Neural cell (in vitro differentiated cells): ENCODE measurements around the gene NFIB. TPM values are rescaled to one million over a fixed set of nuclear protein-coding genes. Genes with fewer than 3 reads are reported as not detected.

Experiments
- H2AFZ ChIP-seq: fragments of 200-600, 300-800 bp; sonication (generic), shearing (Covaris generic); 2 replicates; pipeline ENCODE4 v1.6.0; 2014; ENCODE audit warnings: low read depth, mild to moderate bottlenecking, antibody characterized with exemption, low read length, moderate library complexity
- H3F3A ChIP-seq: fragments of 200-600 bp; shearing (Covaris generic); 2 replicates; pipeline ENCODE4 v1.6.1; 2016; ENCODE audit warnings: mild to moderate bottlenecking, moderate library complexity, mixed read lengths, antibody characterized with exemption, low read length; ENCODE audit not compliant: insufficient read depth, poor library complexity, severe bottlenecking
- H3K27ac ChIP-seq: fragments of 200-600, 300-800 bp; sonication (generic), shearing (Covaris generic); 2 replicates; pipeline ENCODE4 v1.5.1; 2014; ENCODE audit warnings: mild to moderate bottlenecking, low read length, moderate library complexity
- H3K27me3 ChIP-seq: fragments of 300-800, 200-600 bp; sonication (generic), shearing (Covaris generic); 2 replicates; pipeline ENCODE4 v1.6.0; 2014; ENCODE audit warnings: mild to moderate bottlenecking, low read depth, low read length, moderate library complexity; ENCODE audit not compliant: insufficient read depth
- H3K36me3 ChIP-seq: fragments of 300-800, 200-600 bp; sonication (generic), shearing (Covaris generic); 2 replicates; pipeline ENCODE4 v1.5.1; 2014; ENCODE audit warnings: mild to moderate bottlenecking, antibody characterized with exemption, low read length, moderate library complexity; ENCODE audit not compliant: insufficient read depth
- H3K4me2 ChIP-seq: fragments of 300-800, 200-600 bp; sonication (generic), shearing (Covaris generic); 2 replicates; pipeline ENCODE4 v1.6.0; 2014; ENCODE audit warnings: mild to moderate bottlenecking, low read length
- H3K4me3 ChIP-seq: fragments of 300-800, 200-600 bp; sonication (generic), shearing (Covaris generic); 2 replicates; pipeline ENCODE4 v1.5.1; 2014; ENCODE audit warnings: mild to moderate bottlenecking, low read length, moderate library complexity
- H3K79me2 ChIP-seq: fragments of 200-600 bp; shearing (Covaris generic); replicated peaks from 2 replicates; pipeline ENCODE4 v1.6.0; 2014; ENCODE audit warnings: mild to moderate bottlenecking, low read length, moderate library complexity; ENCODE audit not compliant: insufficient read depth
- H3K9ac ChIP-seq: fragments of 300-800, 200-600 bp; sonication (generic), shearing (Covaris generic); 2 replicates; pipeline ENCODE4 v1.6.1; 2016; ENCODE audit warnings: mild to moderate bottlenecking, low read length, mixed read lengths
- H3K9me2 ChIP-seq: fragments of 200-600 bp; shearing (Covaris generic); 2 replicates; pipeline ENCODE4 v1.6.1; 2016; ENCODE audit warnings: mild to moderate bottlenecking, low read length, mixed read lengths; ENCODE audit not compliant: insufficient read depth
- H3K9me3 ChIP-seq: fragments of 200-600, 300-800 bp; sonication (generic), shearing (Covaris generic); 2 replicates; pipeline ENCODE4 v1.6.1; 2016; ENCODE audit warnings: mild to moderate bottlenecking, mixed run types, low read length, moderate library complexity, mixed read lengths
- H4K20me1 ChIP-seq: fragments of 200-600 bp; shearing (Covaris generic); 2 replicates; pipeline ENCODE4 v1.6.1; 2016; ENCODE audit warnings: mild to moderate bottlenecking, mixed run types; ENCODE audit not compliant: insufficient read depth
- CTCF ChIP-seq: fragments of 450-650 bp; IDR thresholded peaks from 2 replicates; pipeline ENCODE4 v1.5.1; 2014; ENCODE audit warnings: antibody characterized with exemption, mild to moderate bottlenecking, moderate library complexity; ENCODE audit not compliant: poor library complexity, severe bottlenecking
- EP300 ChIP-seq: fragments of 450-650 bp; conservative IDR thresholded peaks from 2 replicates; pipeline ENCODE4 v1.6.1; 2014; ENCODE audit warnings: antibody characterized with exemption, mild to moderate bottlenecking, moderate library complexity; ENCODE audit not compliant: poor library complexity, severe bottlenecking
- EZH2 ChIP-seq: fragments of 200-600, 300-800 bp; shearing (Covaris generic), sonication (generic); IDR thresholded peaks from 2 replicates; pipeline ENCODE4 v1.6.1; 2014; ENCODE audit warnings: antibody characterized with exemption, low read length, borderline replicate concordance, mild to moderate bottlenecking; ENCODE audit not compliant: insufficient read depth, poor library complexity, severe bottlenecking
- MXI1 ChIP-seq: fragments of 450-650 bp; conservative IDR thresholded peaks from 2 replicates; pipeline ENCODE4 v1.6.1; 2014; ENCODE audit warnings: antibody characterized with exemption, mild to moderate bottlenecking; ENCODE audit not compliant: poor library complexity, severe bottlenecking
- POLR2AphosphoS5 ChIP-seq: IDR thresholded peaks from 2 replicates; pipeline ENCODE4 v1.6.1; 2012
- RAD21 ChIP-seq: fragments of 450-650 bp; conservative IDR thresholded peaks from 2 replicates; pipeline ENCODE4 v1.6.1; 2014; ENCODE audit warnings: antibody characterized with exemption, mild to moderate bottlenecking, moderate library complexity
- REST ChIP-seq: IDR thresholded peaks from 2 replicates; pipeline ENCODE4 v1.6.1; 2012; ENCODE audit warnings: borderline replicate concordance
- SMC3 ChIP-seq: fragments of 450-650 bp; conservative IDR thresholded peaks from 2 replicates; pipeline ENCODE4 v1.6.1; 2014; ENCODE audit warnings: antibody characterized with exemption, mild to moderate bottlenecking, moderate library complexity; ENCODE audit not compliant: poor library complexity
- TAF1 ChIP-seq: IDR thresholded peaks from 2 replicates; pipeline ENCODE4 v1.6.1; 2012; ENCODE audit warnings: low read depth
- polyA plus RNA-seq: library from polyadenylated mRNA; depleted of rRNA; stranded (reverse); fragments of >200 nt; gene quantifications from 2 replicates; pipeline ENCODE4 v1.2.3, GENCODE V29; 2014

The NFIB gene
- polyA plus RNA-seq, 1 donor from 2014 or later: 0.73 TPM

- TF ChIP-seq REST: no peak
- no peak for TF ChIP-seq POLR2AphosphoS5
- no peak for TF ChIP-seq TAF1
- TF ChIP-seq EZH2: no peak
- TF ChIP-seq CTCF: no peak
- TF ChIP-seq EP300: no peak
- TF ChIP-seq SMC3: no peak
- H3K27ac ChIP-seq: no peak overlapping the region
- H3K27me3 ChIP-seq: no peaks in the 10 kb centered on the region
- no peaks in the 10 kb centered on the region for H4K20me1 ChIP-seq
- no peaks in the 10 kb centered on the region for H3K9me2 ChIP-seq
- H3K9me3 ChIP-seq: no peaks in the 10 kb centered on the region
- no peaks in the 10 kb centered on the region for H3K36me3 ChIP-seq
- H3K79me2 ChIP-seq: no peaks in the 10 kb centered on the region
- no peak overlapping the region for H2AFZ ChIP-seq
- no peak overlapping the region for H3K4me3 ChIP-seq
- no peaks in the 10 kb centered on the region for H3F3A ChIP-seq
- H3K4me2 ChIP-seq: no peak overlapping the region
- H3K9ac ChIP-seq: no peak overlapping the region
Observed at GRCh38 chr9:14192556-14192955, 121.4 kb downstream of the NFIB start.

- H3K4me2 ChIP-seq: no peak overlapping the region
- no peak overlapping the region for H3K27ac ChIP-seq
Observed at GRCh38 chr9:14191512-14191911, 122.4 kb downstream of the NFIB start.

GRCh38 chr9:14190240-14190639 is 123.7 kb downstream of the NFIB start:
- no peaks in the 10 kb centered on the region for H3K36me3 ChIP-seq
- H3K27me3 ChIP-seq: no peaks in the 10 kb centered on the region
- no peaks in the 10 kb centered on the region for H4K20me1 ChIP-seq
- no peaks in the 10 kb centered on the region for H3K9me2 ChIP-seq
- H3K4me3 ChIP-seq: no peak overlapping the region
- H3K9ac ChIP-seq: no peak overlapping the region
- H3K27ac ChIP-seq: no peak overlapping the region
- TF ChIP-seq EP300 (no peak), SMC3 (no peak), TAF1 (no peak), POLR2AphosphoS5 (no peak), REST (no peak), EZH2 (no peak), CTCF (no peak), MXI1 (no peak), RAD21 (no peak)
- no peaks in the 10 kb centered on the region for H3K9me3 ChIP-seq
- no peaks in the 10 kb centered on the region for H3F3A ChIP-seq
- H2AFZ ChIP-seq: no peak overlapping the region
- no peaks in the 10 kb centered on the region for H3K79me2 ChIP-seq
- no peak overlapping the region for H3K4me2 ChIP-seq

More at GRCh38 chr9:14191512-14191911, 122.4 kb downstream of the NFIB start:
- H4K20me1 ChIP-seq: no peaks in the 10 kb centered on the region
- H3K9me2 ChIP-seq: no peaks in the 10 kb centered on the region
- no peaks in the 10 kb centered on the region for H3F3A ChIP-seq
- no peaks in the 10 kb centered on the region for H3K79me2 ChIP-seq
- H3K27me3 ChIP-seq: no peaks in the 10 kb centered on the region
- no peak overlapping the region for H2AFZ ChIP-seq
- no peaks in the 10 kb centered on the region for H3K36me3 ChIP-seq
- H3K9ac ChIP-seq: no peak overlapping the region
- H3K9me3 ChIP-seq: no peaks in the 10 kb centered on the region
- TF ChIP-seq MXI1: no peak
- H3K4me3 ChIP-seq: no peak overlapping the region
